HG03103 (cell line): ENCODE data around the gene CFAP46.

Source experiments
- ATAC-seq: cut with Tn5 transposase; IDR thresholded peaks from one replicate; pipeline ENCODE4 v1.9.1; 2021; ENCODE audit warnings: low read depth; ENCODE audit not compliant: unreplicated experiment

CFAP46 gene

DNA sequence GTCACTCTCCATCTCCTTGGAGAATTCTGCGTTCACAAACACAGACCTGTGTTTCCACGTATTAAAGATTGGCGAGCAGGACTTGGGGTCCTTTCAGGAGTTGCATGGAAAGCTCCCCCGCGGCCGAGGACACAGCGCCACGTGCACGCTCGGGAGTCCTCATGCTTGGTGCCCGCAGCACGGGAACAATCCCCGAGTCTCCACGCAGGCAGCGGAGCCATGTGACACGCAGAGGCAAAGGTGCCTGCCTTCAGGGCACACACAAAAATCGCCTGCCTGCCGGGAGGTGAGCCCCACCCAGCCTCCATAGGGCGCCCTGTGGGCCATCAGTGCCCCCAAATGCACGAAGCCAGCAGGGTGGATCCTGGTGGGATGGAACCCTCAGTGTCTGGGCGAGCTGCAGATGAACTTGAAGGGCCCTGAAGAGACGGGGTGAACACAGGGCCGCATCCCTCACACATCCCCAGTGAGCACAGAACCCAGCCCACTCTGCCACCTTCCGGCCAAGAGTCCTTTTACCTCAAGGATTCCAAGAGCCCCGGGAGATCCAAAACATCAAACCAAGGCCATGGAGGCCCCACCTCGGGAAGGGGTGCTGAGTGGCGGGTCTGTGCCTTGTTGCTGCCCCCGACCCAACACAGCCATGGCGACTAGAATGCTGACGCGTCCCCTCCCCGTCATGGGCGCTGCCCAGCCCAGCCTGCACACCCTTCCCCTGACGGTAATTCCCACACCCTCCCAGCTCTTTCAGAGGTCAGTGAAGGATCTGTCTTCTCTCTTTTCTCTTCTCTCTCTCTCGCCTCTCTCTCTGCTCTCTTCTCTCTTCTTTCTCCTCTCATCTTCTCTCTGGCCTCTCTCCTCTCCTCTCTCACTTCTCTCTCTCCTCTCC is 55.9 kb downstream of the CFAP46 start:
- ATAC-seq, result no peak

GRCh38 chr10:132885451-132886210 is 56.7 kb downstream of the CFAP46 start:
- no peak for ATAC-seq

- ATAC-seq, result no peak
These were observed 57.6 kb downstream of the CFAP46 start for GRCh38 chr10:132884691-132885271.

DNA sequence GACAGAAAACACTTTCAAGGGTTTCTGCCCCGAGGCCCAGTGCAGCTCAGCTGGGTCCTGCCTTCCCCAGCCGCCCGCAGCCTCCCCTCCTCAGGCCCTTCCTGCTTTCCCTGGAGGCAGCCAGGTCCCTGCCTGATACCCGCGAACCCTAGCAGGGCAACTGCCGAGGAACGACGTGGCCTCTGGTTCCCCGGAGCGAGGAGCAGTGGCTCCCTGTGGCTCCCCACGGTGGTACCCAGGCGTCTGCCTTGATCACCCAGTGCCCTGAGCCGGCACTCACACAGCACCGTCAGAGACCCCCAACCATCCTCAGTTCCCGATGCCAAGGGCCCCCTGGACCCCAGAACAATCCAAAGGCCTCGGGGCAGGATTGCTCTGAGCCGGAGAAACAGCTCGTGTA is 58.3 kb downstream of the CFAP46 start:
- no peak for ATAC-seq

GRCh38 chr10:132883391-132883881 is 58.9 kb downstream of the CFAP46 start:
- no peak for ATAC-seq

- no peak for ATAC-seq
These were observed 60.1 kb downstream of the CFAP46 start for GRCh38 chr10:132882069-132882951.

GRCh38 chr10:132881186-132881920 is 61.0 kb downstream of the CFAP46 start:
- no peak for ATAC-seq

GRCh38 chr10:132880128-132880981 is 62.0 kb downstream of the CFAP46 start:
- ATAC-seq, result no peak

- ATAC-seq, result no peak
These were observed 62.8 kb downstream of the CFAP46 start for GRCh38 chr10:132879408-132880127.

GRCh38 chr10:132878730-132879407 is 63.5 kb downstream of the CFAP46 start:
- no peak for ATAC-seq

DNA sequence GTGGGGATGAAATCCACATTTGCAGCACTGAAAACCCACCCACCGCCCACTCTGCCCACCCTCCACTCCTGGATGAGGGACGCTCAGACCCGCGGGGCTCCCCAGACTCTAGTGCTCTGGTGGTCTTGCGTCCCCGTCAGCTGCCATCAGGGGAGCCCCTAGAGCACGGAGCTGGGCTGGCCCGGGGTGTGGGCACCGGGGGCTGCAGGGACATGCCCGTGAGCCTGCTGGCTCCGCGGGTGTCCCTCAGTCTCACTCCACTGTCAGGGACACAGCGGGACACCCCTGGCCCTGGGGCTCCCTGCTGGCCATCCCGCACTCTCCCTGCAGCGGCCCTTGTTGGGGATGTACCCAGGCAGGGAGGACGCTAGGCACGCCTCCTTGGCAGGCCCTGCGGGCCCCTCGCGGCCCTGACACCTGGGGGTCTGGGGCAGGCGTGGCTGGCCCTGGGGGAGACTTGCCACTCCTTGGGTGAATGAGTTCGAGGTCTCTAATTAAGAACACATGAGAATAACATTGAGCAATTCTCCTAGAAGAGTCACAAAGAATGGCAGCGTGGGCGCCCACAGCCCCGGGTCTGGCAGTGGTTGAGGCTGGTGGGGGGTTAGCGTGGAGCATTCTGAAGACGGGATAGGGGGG is 64.2 kb downstream of the CFAP46 start:
- ATAC-seq, result no peak

DNA sequence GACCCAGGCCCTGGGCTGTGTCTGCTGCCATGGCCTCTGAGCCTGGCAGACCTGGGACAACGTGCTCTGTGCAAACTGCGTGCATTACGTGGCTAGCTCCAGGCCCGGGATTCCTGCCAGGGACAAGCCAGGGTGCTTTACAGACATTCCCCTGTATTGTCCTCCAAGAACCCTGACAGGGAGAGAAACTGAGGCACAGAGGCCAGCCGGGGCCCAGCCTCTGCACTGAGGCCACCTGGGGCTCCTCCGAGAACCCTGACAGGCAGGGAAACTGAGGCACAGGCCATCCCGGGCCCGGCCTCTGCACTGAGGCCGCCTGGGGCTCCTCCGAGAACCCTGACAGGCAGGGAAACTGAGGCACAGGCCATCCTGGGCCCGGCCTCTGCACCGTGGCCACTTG is 64.9 kb downstream of the CFAP46 start:
- no peak for ATAC-seq

- ATAC-seq, result no peak
These were observed 65.4 kb downstream of the CFAP46 start for GRCh38 chr10:132876993-132877431.

DNA sequence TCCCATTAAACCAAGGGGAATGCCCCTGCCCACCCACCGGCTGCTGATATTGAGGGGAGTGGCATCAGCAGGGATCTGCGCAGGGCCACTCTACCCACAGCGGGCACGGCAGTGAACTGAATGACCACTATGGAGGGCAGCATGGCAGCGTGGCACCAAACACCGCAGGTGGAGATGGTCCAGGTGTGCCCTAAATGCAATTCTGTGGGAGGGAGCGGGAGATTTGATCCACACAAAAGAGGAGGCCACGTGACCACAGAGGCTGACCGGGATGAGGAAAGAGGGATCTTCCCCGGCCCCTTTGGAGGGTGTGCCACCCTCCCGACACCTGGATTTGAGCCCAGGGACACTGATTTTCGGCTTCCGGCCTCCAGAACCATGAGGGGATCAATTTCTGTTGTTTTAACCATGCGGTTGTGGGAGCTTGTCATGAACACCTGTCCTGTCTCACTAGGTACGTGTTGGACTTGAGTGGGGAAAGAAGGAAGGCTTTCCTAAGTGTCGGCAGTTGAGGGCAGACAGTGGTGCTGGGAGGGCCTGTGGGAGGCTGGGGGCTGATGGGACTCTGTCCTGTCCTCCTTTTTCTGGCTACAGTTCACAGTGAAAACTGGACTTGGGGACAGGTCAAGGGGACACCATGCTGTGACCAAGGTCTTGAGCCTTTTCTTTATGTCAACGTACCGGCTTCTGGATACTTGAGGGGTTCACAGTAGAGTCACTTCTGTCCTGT is 66.1 kb downstream of the CFAP46 start:
- ATAC-seq, result no peak

DNA sequence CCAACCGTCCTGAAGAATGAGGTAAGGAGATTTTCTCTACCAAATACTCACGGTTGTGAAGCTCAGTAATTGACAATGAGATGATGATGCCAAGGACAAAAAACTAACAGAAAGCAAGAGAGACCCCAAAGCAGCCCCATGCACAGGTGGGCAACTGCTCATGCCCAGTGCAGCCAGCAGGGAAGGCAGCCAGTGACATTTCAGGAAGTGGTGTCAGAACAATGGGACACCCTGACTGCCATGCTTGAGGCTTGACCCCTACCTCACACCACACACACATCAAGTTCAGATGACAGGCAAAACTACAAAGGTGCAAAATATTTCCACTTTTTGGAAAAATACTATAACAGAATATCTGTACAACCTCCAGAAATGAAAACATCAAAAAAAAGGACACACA is 66.9 kb downstream of the CFAP46 start:
- ATAC-seq, result no peak

- ATAC-seq, result no peak
These were observed 69.0 kb downstream of the CFAP46 start for GRCh38 chr10:132873395-132873794.
